ENCODE results near the gene ZNF280D. TPM values are rescaled to one million over a fixed set of nuclear protein-coding genes. Genes with fewer than 3 reads are reported as not detected.

ZNF280D gene
- total RNA-seq, 1 experiment from 2014 or later = 34.0 TPM

- no peaks in the 10 kb centered on the region for H3K36me3 ChIP-seq
Measured at GRCh38 chr15:56619887-56620286, 113.4 kb downstream of the ZNF280D start.

GRCh38 chr15:56617628-56618027 is 115.7 kb downstream of the ZNF280D start:
- H3K9me3 ChIP-seq (replicated peaks) = no peaks in the 10 kb centered on the region
- H3K4me3 ChIP-seq = no peak overlapping the region
- no peaks in the 10 kb centered on the region for H3K36me3 ChIP-seq
- DNase-seq (ENCODE audit: low read depth in 1 of 2, low spot score in 2 of 2) = no peak
- H3K27ac ChIP-seq = no peak overlapping the region
- no peaks in the 10 kb centered on the region for H3K4me1 ChIP-seq (replicated peaks)
- no peaks in the 10 kb centered on the region for H3K27me3 ChIP-seq (replicated peaks)

More at GRCh38 chr15:56619887-56620286, 113.4 kb downstream of the ZNF280D start:
- Histone ChIP-seq H3K27ac (no peak overlapping the region), H3K4me3 (no peak overlapping the region), H3K27me3 (replicated peaks) (no peaks in the 10 kb centered on the region), H3K9me3 (replicated peaks) (no peaks in the 10 kb centered on the region), H3K4me1 (replicated peaks) (no peaks in the 10 kb centered on the region)
- no peak for DNase-seq (ENCODE audit: low read depth in 1 of 2, low spot score in 2 of 2)

- Histone ChIP-seq H3K27me3 (replicated peaks) (no peaks in the 10 kb centered on the region), H3K36me3 (no peaks in the 10 kb centered on the region), H3K4me1 (replicated peaks) (no peaks in the 10 kb centered on the region), H3K9me3 (replicated peaks) (no peaks in the 10 kb centered on the region), H3K27ac (no peak overlapping the region), H3K4me3 (no peak overlapping the region)
- no peak for DNase-seq (ENCODE audit: low read depth in 1 of 2, low spot score in 2 of 2)
Measured at GRCh38 chr15:56616551-56616950, 116.8 kb downstream of the ZNF280D start.

GRCh38 chr15:56613811-56614210 is 119.5 kb downstream of the ZNF280D start:
- no peaks in the 10 kb centered on the region for H3K27me3 ChIP-seq (replicated peaks)
- H3K27ac ChIP-seq = no peak overlapping the region
- no peak for DNase-seq (ENCODE audit: low read depth in 1 of 2, low spot score in 2 of 2)
- no peak overlapping the region for H3K4me3 ChIP-seq
- no peaks in the 10 kb centered on the region for H3K36me3 ChIP-seq
- H3K9me3 ChIP-seq (replicated peaks) = no peaks in the 10 kb centered on the region
- no peaks in the 10 kb centered on the region for H3K4me1 ChIP-seq (replicated peaks)

GRCh38 chr15:56608993-56609392 is 124.3 kb downstream of the ZNF280D start:
- no peak for DNase-seq (ENCODE audit: low read depth in 1 of 2, low spot score in 2 of 2)
- H3K27me3 ChIP-seq (replicated peaks) = no peaks in the 10 kb centered on the region
- no peaks in the 10 kb centered on the region for H3K9me3 ChIP-seq (replicated peaks)
- H3K36me3 ChIP-seq = no peaks in the 10 kb centered on the region
- no peak overlapping the region for H3K27ac ChIP-seq
- no peak overlapping the region for H3K4me3 ChIP-seq
- no peaks in the 10 kb centered on the region for H3K4me1 ChIP-seq (replicated peaks)

- no peak overlapping the region for H3K27ac ChIP-seq
- no peaks in the 10 kb centered on the region for H3K9me3 ChIP-seq (replicated peaks)
- DNase-seq (ENCODE audit: low read depth in 1 of 2, low spot score in 2 of 2) = no peak
- no peaks in the 10 kb centered on the region for H3K36me3 ChIP-seq
- no peaks in the 10 kb centered on the region for H3K27me3 ChIP-seq (replicated peaks)
- H3K4me3 ChIP-seq = no peak overlapping the region
- H3K4me1 ChIP-seq (replicated peaks) = no peaks in the 10 kb centered on the region
Measured at GRCh38 chr15:56608140-56608778, 125.0 kb downstream of the ZNF280D start.

GRCh38 chr15:56602253-56602652 is 131.1 kb downstream of the ZNF280D start:
- H3K27me3 ChIP-seq (replicated peaks) = no peaks in the 10 kb centered on the region
- DNase-seq (ENCODE audit: low read depth in 1 of 2, low spot score in 2 of 2) = no peak

GRCh38 chr15:56600380-56600779 is 132.9 kb downstream of the ZNF280D start:
- no peak overlapping the region for H3K4me3 ChIP-seq
- no peaks in the 10 kb centered on the region for H3K4me1 ChIP-seq (replicated peaks)
- no peaks in the 10 kb centered on the region for H3K36me3 ChIP-seq
- H3K9me3 ChIP-seq (replicated peaks) = peaks cover 5% of the 10 kb centered on the region
- H3K27ac ChIP-seq = no peak overlapping the region
- H3K27me3 ChIP-seq (replicated peaks) = no peaks in the 10 kb centered on the region
- no peak for DNase-seq (ENCODE audit: low read depth in 1 of 2, low spot score in 2 of 2)

More at GRCh38 chr15:56602253-56602652, 131.1 kb downstream of the ZNF280D start:
- Histone ChIP-seq H3K27ac (no peak overlapping the region), H3K4me3 (no peak overlapping the region), H3K4me1 (replicated peaks) (no peaks in the 10 kb centered on the region), H3K9me3 (replicated peaks) (peaks cover 5% of the 10 kb centered on the region), H3K36me3 (no peaks in the 10 kb centered on the region)

- no peak for DNase-seq (ENCODE audit: low read depth in 1 of 2, low spot score in 2 of 2)
- H3K36me3 ChIP-seq = no peaks in the 10 kb centered on the region
- H3K4me1 ChIP-seq (replicated peaks) = no peaks in the 10 kb centered on the region
- peaks cover 5% of the 10 kb centered on the region for H3K9me3 ChIP-seq (replicated peaks)
- no peak overlapping the region for H3K27ac ChIP-seq
- no peak overlapping the region for H3K4me3 ChIP-seq
- H3K27me3 ChIP-seq (replicated peaks) = no peaks in the 10 kb centered on the region
Measured at GRCh38 chr15:56598991-56599390, 134.3 kb downstream of the ZNF280D start.

- Histone ChIP-seq H3K4me1 (replicated peaks) (peaks cover 13% of the 10 kb centered on the region), H3K9me3 (replicated peaks) (peaks cover 8% of the 10 kb centered on the region), H3K27me3 (replicated peaks) (no peaks in the 10 kb centered on the region), H3K4me3 (no peak overlapping the region), H3K27ac (peak overlapping the region; percentile 12; the same call in 1 of the 2 replicates), H3K36me3 (no peaks in the 10 kb centered on the region)
- peak in 1 of 2 experiments; percentile 16 for DNase-seq (ENCODE audit: low read depth in 1 of 2, low spot score in 2 of 2)
Measured at GRCh38 chr15:56587686-56588085, 145.6 kb downstream of the ZNF280D start.

GRCh38 chr15:56586206-56586605 is 147.1 kb downstream of the ZNF280D start:
- no peak for DNase-seq (ENCODE audit: low read depth in 1 of 2, low spot score in 2 of 2)
- H3K36me3 ChIP-seq = no peaks in the 10 kb centered on the region
- peaks cover 8% of the 10 kb centered on the region for H3K9me3 ChIP-seq (replicated peaks)
- H3K27me3 ChIP-seq (replicated peaks) = no peaks in the 10 kb centered on the region
- no peak overlapping the region for H3K4me3 ChIP-seq
- H3K27ac ChIP-seq = no peak overlapping the region
- H3K4me1 ChIP-seq (replicated peaks) = peaks cover 13% of the 10 kb centered on the region

- no peak for DNase-seq (ENCODE audit: low read depth in 1 of 2, low spot score in 2 of 2)
- Histone ChIP-seq H3K36me3 (no peaks in the 10 kb centered on the region), H3K4me1 (replicated peaks) (peaks cover 10% of the 10 kb centered on the region), H3K27me3 (replicated peaks) (no peaks in the 10 kb centered on the region), H3K27ac (no peak overlapping the region), H3K9me3 (replicated peaks) (peaks cover 8% of the 10 kb centered on the region), H3K4me3 (no peak overlapping the region)
Measured at GRCh38 chr15:56582785-56583184, 150.5 kb downstream of the ZNF280D start.
